Liver (tissue), 9 donors: ENCODE measurements around the gene SMPD3. TPM values are rescaled to one million over a fixed set of nuclear protein-coding genes. Genes with fewer than 3 reads are reported as not detected.

Experiments used
- DNase-seq: peaks from one replicate; pipeline ENCODE4 v3.0.0-alpha.2; 2017; ENCODE audit warnings: low spot score
- H3K27ac ChIP-seq, 2 donors: one replicate each; pipeline ENCODE4 v1.7.0; 2013; ENCODE audit warnings: inconsistent platforms in 2 of 2, low read length in 2 of 2, control low read depth in 1 of 2, low read depth in 1 of 2, mild to moderate bottlenecking in 1 of 2
- H3K27me3 ChIP-seq, 4 donors: one replicate each; pipeline versions ENCODE4 v1.6.1 to v1.7.0; 2013; ENCODE audit warnings: low read length in 3 of 4, inconsistent platforms in 1 of 4, mild to moderate bottlenecking in 1 of 4, moderate library complexity in 1 of 4; ENCODE audit not compliant: control insufficient read depth in 4 of 4, insufficient read depth in 4 of 4
- H3K36me3 ChIP-seq, 4 donors: one replicate each; pipeline versions ENCODE4 v1.6.1 to v1.7.0; 2013; ENCODE audit warnings: low read length in 3 of 4, mild to moderate bottlenecking in 3 of 4, low read depth in 1 of 4, moderate library complexity in 1 of 4; ENCODE audit not compliant: control insufficient read depth in 4 of 4, insufficient read depth in 3 of 4
- H3K4me1 ChIP-seq, 4 donors: one replicate each; pipeline versions ENCODE4 v1.6.1 to v1.7.0; 2013; ENCODE audit warnings: low read length in 3 of 4, mild to moderate bottlenecking in 3 of 4, moderate library complexity in 1 of 4; ENCODE audit not compliant: control insufficient read depth in 4 of 4, insufficient read depth in 4 of 4
- H3K4me3 ChIP-seq, 3 donors: one replicate each; pipeline versions ENCODE4 v1.6.1 to v1.7.0; 2013; ENCODE audit warnings: low read length in 3 of 3, control low read depth in 1 of 3, low read depth in 1 of 3, mild to moderate bottlenecking in 1 of 3
- H3K9ac ChIP-seq, 2 donors: one replicate each; pipeline ENCODE4 v1.7.0; 2013; ENCODE audit warnings: low read length in 2 of 2, mild to moderate bottlenecking in 2 of 2, moderate library complexity in 2 of 2, control low read depth in 1 of 2, low read depth in 1 of 2
- H3K9me3 ChIP-seq, 4 donors: one replicate each; pipeline versions ENCODE4 v1.6.1 to v1.7.0; 2013; ENCODE audit warnings: low read length in 3 of 4; ENCODE audit not compliant: control insufficient read depth in 4 of 4
- EGR1 ChIP-seq, 2 donors: IDR thresholded peaks; 2 replicates each; pipeline ENCODE4 v1.6.1; 2016 to 2018; ENCODE audit warnings: antibody characterized with exemption in 2 of 2, low read depth in 2 of 2
- FOXA1 ChIP-seq: IDR thresholded peaks from 2 replicates; pipeline ENCODE4 v1.6.1; 2016; ENCODE audit warnings: antibody characterized with exemption
- GABPA ChIP-seq, 2 donors: IDR thresholded peaks in 1 of 2; conservative IDR thresholded peaks in 1 of 2; 2 replicates each; pipeline ENCODE4 v1.6.1; 2016; ENCODE audit warnings: antibody characterized with exemption in 2 of 2, mild to moderate bottlenecking in 1 of 2, moderate library complexity in 1 of 2
- HNF4A ChIP-seq, 2 donors: conservative IDR thresholded peaks; 2 replicates each; pipeline ENCODE4 v1.6.1; 2016; ENCODE audit warnings: antibody characterized with exemption in 2 of 2, mild to moderate bottlenecking in 2 of 2
- HNF4G ChIP-seq: IDR thresholded peaks from 2 replicates; pipeline ENCODE4 v1.6.1; 2016; ENCODE audit warnings: antibody characterized with exemption
- JUND ChIP-seq, 2 donors: IDR thresholded peaks; 2 replicates each; pipeline ENCODE4 v1.6.1; 2016; ENCODE audit warnings: antibody characterized with exemption in 2 of 2
- NR2F2 ChIP-seq: IDR thresholded peaks from 2 replicates; pipeline ENCODE4 v1.6.1; 2016; ENCODE audit warnings: antibody characterized with exemption
- RAD21 ChIP-seq, 2 donors: IDR thresholded peaks; 2 replicates each; pipeline ENCODE4 v1.6.1; 2016; ENCODE audit warnings: antibody characterized with exemption in 2 of 2, mild to moderate bottlenecking in 2 of 2
- RXRA ChIP-seq, 2 donors: IDR thresholded peaks; 2 replicates each; pipeline ENCODE4 v1.6.1; 2017 to 2018; ENCODE audit warnings: antibody characterized with exemption in 2 of 2, mild to moderate bottlenecking in 1 of 2
- SP1 ChIP-seq: IDR thresholded peaks from 2 replicates; pipeline ENCODE4 v1.6.1; 2018; ENCODE audit warnings: antibody characterized with exemption, mild to moderate bottlenecking
- TAF1 ChIP-seq: conservative IDR thresholded peaks from 2 replicates; pipeline ENCODE4 v1.6.1; 2016; ENCODE audit warnings: antibody characterized with exemption, mild to moderate bottlenecking
- YY1 ChIP-seq: IDR thresholded peaks from 2 replicates; pipeline ENCODE4 v1.6.1; 2016; ENCODE audit warnings: antibody characterized with exemption, mild to moderate bottlenecking
- WGBS: extraction: QIAGEN DNeasy Blood & Tissue Kit; methylation state at CpG from one replicate; pipeline ENCODE4 v1.1.7; 2013; 5-methylcytosine and 5-hydroxymethylcytosine counted together
- polyA plus RNA-seq, 2 donors: library from polyadenylated mRNA; stranded (reverse) in 1 of 2; unstranded in 1 of 2; fragments of 200-250 nt in 1 of 2; fragments of >200 nt in 1 of 2; fragmentation: Nextera tagmentation in 1 of 2; extraction: Ambion mirVana in 1 of 2; gene quantifications; one replicate each; pipeline versions ENCODE4 v1.2.1 to v1.2.3, GENCODE V29; 2013 to 2015
- total RNA-seq, 2 donors: library from RNA; depleted of rRNA; stranded (reverse); fragments of >200 nt; gene quantifications; one replicate each; pipeline ENCODE4 v1.2.3, GENCODE V29; 2014
- TF ChIP-seq, protein P1 (sequence below): IDR thresholded peaks from 2 replicates; pipeline ENCODE4 v1.6.1; 2016; ENCODE audit warnings: antibody characterized with exemption
- TF ChIP-seq, protein P2 (sequence below): IDR thresholded peaks from 2 replicates; pipeline ENCODE4 v1.6.1; 2016; ENCODE audit warnings: antibody characterized with exemption
- TF ChIP-seq, protein P3 (sequence below): fragments of 150-350 bp; IDR thresholded peaks from 2 replicates; pipeline ENCODE4 v1.5.1; 2017; ENCODE audit warnings: improper control_type of control experiment, low read depth, low read length; ENCODE audit not compliant: missing input control
- TF ChIP-seq, protein P4 (sequence below): IDR thresholded peaks from 2 replicates; pipeline ENCODE4 v1.6.1; 2016; ENCODE audit warnings: antibody characterized with exemption
- TF ChIP-seq, protein P5 (sequence below): IDR thresholded peaks from 2 replicates; pipeline ENCODE4 v1.6.1; 2016; ENCODE audit warnings: antibody characterized with exemption, mild to moderate bottlenecking
- donor health status: healthy.
- donor health status: healthy.
- donor health status: healthy.
- donor health status: healthy.
- donor health status: healthy.

Gene SMPD3
- total and polyA plus RNA-seq, 4 donors: 0.33 to 10.6 (median 2.7) TPM

DNA sequence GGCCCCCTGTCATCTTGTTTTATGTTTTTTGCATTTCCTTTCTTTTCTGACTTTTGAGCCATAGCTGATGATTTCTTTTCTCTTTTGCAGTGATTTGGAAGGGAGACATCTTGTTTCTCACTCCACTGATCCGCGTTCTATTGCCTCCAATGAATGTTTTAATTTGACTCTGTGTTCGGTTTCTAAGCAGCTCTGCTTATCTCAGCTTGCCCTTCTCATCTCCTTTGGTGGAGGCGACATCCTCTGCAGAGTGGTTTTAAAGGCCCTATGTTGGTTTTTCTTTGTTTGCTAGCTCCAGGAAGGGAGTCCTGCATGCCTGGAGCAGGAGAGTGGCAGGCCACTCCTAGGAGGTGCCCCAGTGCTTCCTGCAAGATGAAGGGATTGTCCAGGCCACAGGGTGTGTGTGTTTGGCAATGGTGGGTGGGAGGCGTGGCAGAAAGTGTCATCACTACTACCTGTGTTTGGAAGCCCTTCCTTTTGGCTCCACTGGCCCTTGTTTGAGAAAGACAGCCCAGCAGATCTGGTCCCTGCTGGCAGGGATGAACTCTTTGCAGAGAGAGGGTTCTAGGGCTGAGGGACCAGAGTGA lies 13.6 kb downstream of the SMPD3 start:
- Histone ChIP-seq H3K4me3 (no peak overlapping the region), H3K27ac (no peak overlapping the region), H3K27me3 (no peaks in the 10 kb centered on the region), H3K9ac (no peak overlapping the region), H3K9me3 (peaks cover 0 to 5% (median 0%) of the 10 kb centered on the region in 4 donors), H3K36me3 (no peaks in the 10 kb centered on the region), H3K4me1 (no peaks in the 10 kb centered on the region)
- no peak for DNase-seq
- WGBS: 71% methylated on average over 5 of the region's 5 CpGs
- TF ChIP-seq RAD21 (IDR thresholded peaks at IDR 0.05) (no peak), EGR1 (IDR thresholded peaks at IDR 0.05; ENCODE audit: low read depth in 2 of 2) (no peak), JUND (IDR thresholded peaks at IDR 0.05) (no peak), TAF1 (no peak), HNF4A (conservative IDR thresholded peaks at IDR 0.05) (no peak), FOXA1 (no peak), SP1 (no peak), YY1 (no peak), NR2F2 (no peak), GABPA (IDR thresholded peaks at IDR 0.05 in 1 of 2, conservative IDR thresholded peaks at IDR 0.05 in 1 of 2) (no peak), RXRA (IDR thresholded peaks at IDR 0.05) (no peak)
- TF ChIP-seq, protein P1, sequence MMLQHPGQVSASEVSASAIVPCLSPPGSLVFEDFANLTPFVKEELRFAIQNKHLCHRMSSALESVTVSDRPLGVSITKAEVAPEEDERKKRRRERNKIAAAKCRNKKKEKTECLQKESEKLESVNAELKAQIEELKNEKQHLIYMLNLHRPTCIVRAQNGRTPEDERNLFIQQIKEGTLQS: no peak
- TF ChIP-seq, protein P2, sequence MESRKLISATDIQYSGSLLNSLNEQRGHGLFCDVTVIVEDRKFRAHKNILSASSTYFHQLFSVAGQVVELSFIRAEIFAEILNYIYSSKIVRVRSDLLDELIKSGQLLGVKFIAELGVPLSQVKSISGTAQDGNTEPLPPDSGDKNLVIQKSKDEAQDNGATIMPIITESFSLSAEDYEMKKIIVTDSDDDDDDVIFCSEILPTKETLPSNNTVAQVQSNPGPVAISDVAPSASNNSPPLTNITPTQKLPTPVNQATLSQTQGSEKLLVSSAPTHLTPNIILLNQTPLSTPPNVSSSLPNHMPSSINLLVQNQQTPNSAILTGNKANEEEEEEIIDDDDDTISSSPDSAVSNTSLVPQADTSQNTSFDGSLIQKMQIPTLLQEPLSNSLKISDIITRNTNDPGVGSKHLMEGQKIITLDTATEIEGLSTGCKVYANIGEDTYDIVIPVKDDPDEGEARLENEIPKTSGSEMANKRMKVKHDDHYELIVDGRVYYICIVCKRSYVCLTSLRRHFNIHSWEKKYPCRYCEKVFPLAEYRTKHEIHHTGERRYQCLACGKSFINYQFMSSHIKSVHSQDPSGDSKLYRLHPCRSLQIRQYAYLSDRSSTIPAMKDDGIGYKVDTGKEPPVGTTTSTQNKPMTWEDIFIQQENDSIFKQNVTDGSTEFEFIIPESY: no peak
- TF ChIP-seq, protein P3, sequence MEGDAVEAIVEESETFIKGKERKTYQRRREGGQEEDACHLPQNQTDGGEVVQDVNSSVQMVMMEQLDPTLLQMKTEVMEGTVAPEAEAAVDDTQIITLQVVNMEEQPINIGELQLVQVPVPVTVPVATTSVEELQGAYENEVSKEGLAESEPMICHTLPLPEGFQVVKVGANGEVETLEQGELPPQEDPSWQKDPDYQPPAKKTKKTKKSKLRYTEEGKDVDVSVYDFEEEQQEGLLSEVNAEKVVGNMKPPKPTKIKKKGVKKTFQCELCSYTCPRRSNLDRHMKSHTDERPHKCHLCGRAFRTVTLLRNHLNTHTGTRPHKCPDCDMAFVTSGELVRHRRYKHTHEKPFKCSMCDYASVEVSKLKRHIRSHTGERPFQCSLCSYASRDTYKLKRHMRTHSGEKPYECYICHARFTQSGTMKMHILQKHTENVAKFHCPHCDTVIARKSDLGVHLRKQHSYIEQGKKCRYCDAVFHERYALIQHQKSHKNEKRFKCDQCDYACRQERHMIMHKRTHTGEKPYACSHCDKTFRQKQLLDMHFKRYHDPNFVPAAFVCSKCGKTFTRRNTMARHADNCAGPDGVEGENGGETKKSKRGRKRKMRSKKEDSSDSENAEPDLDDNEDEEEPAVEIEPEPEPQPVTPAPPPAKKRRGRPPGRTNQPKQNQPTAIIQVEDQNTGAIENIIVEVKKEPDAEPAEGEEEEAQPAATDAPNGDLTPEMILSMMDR: no peak

DNA sequence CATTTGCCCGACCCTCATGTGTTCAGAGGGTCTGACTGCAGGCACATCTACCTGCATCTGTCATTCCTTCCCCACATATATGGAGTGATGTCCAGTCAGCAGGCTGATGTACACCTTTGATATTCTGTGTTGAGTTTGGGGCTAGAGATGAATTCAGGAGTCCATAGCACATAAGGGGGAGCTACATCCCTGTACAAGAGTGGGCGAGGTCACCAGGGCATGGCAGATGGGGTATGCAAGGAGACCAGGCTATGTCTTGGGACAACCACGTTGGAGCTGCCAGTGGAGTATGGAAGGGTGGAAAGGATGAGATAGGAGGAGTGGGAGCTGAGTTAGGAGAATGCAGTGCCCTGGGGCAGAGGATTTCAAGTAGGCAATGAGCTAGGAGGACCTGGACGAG lies 15.0 kb downstream of the SMPD3 start:
- H3K9ac ChIP-seq: no peak overlapping the region
- 86% methylated on average over 4 of the region's 4 CpGs for WGBS
- H3K9me3 ChIP-seq: peaks cover 0 to 5% (median 0%) of the 10 kb centered on the region in 4 donors
- no peaks in the 10 kb centered on the region for H3K36me3 ChIP-seq
- TF ChIP-seq TAF1: no peak
- no peak for TF ChIP-seq RAD21 (IDR thresholded peaks at IDR 0.05)
- TF ChIP-seq, protein P4, sequence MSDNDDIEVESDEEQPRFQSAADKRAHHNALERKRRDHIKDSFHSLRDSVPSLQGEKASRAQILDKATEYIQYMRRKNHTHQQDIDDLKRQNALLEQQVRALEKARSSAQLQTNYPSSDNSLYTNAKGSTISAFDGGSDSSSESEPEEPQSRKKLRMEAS: no peak
- no peak for TF ChIP-seq HNF4A (conservative IDR thresholded peaks at IDR 0.05)
- no peak for TF ChIP-seq JUND (IDR thresholded peaks at IDR 0.05)
- no peak for TF ChIP-seq RXRA (IDR thresholded peaks at IDR 0.05)
- TF ChIP-seq, protein P3: no peak
- TF ChIP-seq, protein P1: no peak
- TF ChIP-seq GABPA (IDR thresholded peaks at IDR 0.05 in 1 of 2, conservative IDR thresholded peaks at IDR 0.05 in 1 of 2): no peak
- TF ChIP-seq, protein P2: no peak
- no peak for TF ChIP-seq YY1
- TF ChIP-seq HNF4G: no peak
- TF ChIP-seq EGR1 (IDR thresholded peaks at IDR 0.05; ENCODE audit: low read depth in 2 of 2): no peak
- TF ChIP-seq FOXA1: no peak
- TF ChIP-seq SP1: no peak
- TF ChIP-seq, protein P5, sequence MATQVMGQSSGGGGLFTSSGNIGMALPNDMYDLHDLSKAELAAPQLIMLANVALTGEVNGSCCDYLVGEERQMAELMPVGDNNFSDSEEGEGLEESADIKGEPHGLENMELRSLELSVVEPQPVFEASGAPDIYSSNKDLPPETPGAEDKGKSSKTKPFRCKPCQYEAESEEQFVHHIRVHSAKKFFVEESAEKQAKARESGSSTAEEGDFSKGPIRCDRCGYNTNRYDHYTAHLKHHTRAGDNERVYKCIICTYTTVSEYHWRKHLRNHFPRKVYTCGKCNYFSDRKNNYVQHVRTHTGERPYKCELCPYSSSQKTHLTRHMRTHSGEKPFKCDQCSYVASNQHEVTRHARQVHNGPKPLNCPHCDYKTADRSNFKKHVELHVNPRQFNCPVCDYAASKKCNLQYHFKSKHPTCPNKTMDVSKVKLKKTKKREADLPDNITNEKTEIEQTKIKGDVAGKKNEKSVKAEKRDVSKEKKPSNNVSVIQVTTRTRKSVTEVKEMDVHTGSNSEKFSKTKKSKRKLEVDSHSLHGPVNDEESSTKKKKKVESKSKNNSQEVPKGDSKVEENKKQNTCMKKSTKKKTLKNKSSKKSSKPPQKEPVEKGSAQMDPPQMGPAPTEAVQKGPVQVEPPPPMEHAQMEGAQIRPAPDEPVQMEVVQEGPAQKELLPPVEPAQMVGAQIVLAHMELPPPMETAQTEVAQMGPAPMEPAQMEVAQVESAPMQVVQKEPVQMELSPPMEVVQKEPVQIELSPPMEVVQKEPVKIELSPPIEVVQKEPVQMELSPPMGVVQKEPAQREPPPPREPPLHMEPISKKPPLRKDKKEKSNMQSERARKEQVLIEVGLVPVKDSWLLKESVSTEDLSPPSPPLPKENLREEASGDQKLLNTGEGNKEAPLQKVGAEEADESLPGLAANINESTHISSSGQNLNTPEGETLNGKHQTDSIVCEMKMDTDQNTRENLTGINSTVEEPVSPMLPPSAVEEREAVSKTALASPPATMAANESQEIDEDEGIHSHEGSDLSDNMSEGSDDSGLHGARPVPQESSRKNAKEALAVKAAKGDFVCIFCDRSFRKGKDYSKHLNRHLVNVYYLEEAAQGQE: no peak
- no peak for TF ChIP-seq NR2F2
- no peaks in the 10 kb centered on the region for H3K27me3 ChIP-seq
- DNase-seq: no peak
- no peaks in the 10 kb centered on the region for H3K4me1 ChIP-seq
- no peak overlapping the region for H3K27ac ChIP-seq
- no peak overlapping the region for H3K4me3 ChIP-seq
